Upper lobe of right lung (tissue), 1 donor: ENCODE measurements around the gene CEP104. TPM values are rescaled to one million over a fixed set of nuclear protein-coding genes. Genes with fewer than 3 reads are reported as not detected.

Experiments used
- ATAC-seq: fragments of 200-7000 bp; cut with Tn5 transposase; one replicate; pipeline ENCODE4 v1.9.1; 2020; ENCODE audit warnings: mild to moderate bottlenecking, moderate library complexity
- DNase-seq: peaks from one replicate; pipeline ENCODE4 v3.0.0-alpha.2; 2020
- H3K27ac ChIP-seq: fragments of 200-600 bp; one replicate; pipeline ENCODE4 v1.8.0; 2022
- H3K27me3 ChIP-seq: fragments of 200-600 bp; one replicate; pipeline ENCODE4 v1.8.0; 2022; ENCODE audit warnings: mild to moderate bottlenecking
- H3K36me3 ChIP-seq: fragments of 200-600 bp; one replicate; pipeline ENCODE4 v1.8.0; 2022
- H3K4me1 ChIP-seq: fragments of 200-600 bp; one replicate; pipeline ENCODE4 v1.8.0; 2022
- H3K4me3 ChIP-seq: fragments of 200-600 bp; one replicate; pipeline ENCODE4 v1.8.0; 2022; ENCODE audit warnings: mild to moderate bottlenecking
- H3K9me3 ChIP-seq: fragments of 200-600 bp; one replicate; pipeline ENCODE4 v1.8.0; 2022
- intact Hi-C: fragments of 100-400 bp; cut with DNase I; formaldehyde crosslinking; loops from one replicate; pipeline ENCODE4 v1.11.0; 2022
- total RNA-seq: library from RNA; stranded (reverse); fragmentation: NEBNext Ultra II Directional; extraction: Animal tissue kit (Norgen Biotek cat#: 25700); gene quantifications from one replicate; pipeline ENCODE4 v1.2.1, GENCODE V29; 2021
- TF ChIP-seq, protein P1 (sequence below): fragments of 200-600 bp; IDR thresholded peaks from one replicate; pipeline ENCODE4 v1.8.0; 2022; ENCODE audit warnings: antibody characterized with exemption
- donor health status: DM: no; HTN: yes; CAD: no; lungs with severe emphysema.

The CEP104 gene
- total RNA-seq, 1 donor from 2014 or later = 61.0 TPM

DNA sequence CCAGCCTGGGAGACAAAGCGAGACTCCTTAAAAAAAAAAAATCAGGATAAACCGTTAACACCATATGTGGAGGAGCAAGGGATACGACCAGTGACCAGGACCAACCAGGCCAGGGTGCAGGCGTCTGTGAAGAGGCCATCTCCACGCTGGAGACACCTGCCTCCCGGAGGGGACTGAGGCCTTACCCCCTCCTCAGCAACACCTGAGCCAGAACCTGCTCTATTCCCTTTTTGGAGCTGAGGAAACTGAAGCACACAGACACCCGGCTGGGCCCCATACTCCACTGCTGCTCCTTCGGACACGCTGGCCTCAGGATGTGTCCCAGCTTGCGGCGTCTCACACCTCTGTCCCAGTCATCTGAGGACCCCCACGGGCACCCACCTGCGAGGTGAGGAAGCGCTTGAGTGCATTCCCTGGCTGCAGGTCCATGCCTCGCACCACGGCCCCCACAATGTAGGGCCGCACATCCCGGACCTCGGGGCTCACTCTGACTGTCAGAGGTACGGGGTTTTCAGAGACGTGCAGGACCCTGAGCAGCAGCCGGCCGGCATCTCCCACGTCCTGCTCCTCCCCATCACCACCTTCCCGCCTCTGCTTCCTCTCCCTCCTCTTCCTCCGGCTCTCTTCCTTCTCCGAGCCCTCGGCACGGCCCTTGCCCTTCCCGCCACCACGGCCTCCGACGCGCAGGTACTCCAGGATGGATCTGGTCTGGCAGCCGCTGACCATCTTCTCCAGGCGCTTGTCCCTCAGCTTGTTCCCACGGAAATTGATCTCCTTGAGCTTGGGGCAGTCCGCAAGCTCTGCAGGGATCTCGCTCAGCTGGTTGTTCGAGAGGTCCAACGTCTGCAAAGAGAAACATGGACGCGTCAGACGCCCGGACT is 70.3 kb downstream of the CEP104 start:
- H3K36me3 ChIP-seq = peaks cover 60% of the 10 kb centered on the region
- TF ChIP-seq, protein P1, sequence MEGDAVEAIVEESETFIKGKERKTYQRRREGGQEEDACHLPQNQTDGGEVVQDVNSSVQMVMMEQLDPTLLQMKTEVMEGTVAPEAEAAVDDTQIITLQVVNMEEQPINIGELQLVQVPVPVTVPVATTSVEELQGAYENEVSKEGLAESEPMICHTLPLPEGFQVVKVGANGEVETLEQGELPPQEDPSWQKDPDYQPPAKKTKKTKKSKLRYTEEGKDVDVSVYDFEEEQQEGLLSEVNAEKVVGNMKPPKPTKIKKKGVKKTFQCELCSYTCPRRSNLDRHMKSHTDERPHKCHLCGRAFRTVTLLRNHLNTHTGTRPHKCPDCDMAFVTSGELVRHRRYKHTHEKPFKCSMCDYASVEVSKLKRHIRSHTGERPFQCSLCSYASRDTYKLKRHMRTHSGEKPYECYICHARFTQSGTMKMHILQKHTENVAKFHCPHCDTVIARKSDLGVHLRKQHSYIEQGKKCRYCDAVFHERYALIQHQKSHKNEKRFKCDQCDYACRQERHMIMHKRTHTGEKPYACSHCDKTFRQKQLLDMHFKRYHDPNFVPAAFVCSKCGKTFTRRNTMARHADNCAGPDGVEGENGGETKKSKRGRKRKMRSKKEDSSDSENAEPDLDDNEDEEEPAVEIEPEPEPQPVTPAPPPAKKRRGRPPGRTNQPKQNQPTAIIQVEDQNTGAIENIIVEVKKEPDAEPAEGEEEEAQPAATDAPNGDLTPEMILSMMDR = no peak
- H3K27me3 ChIP-seq = no peaks in the 10 kb centered on the region
- no peak for ATAC-seq
- intact Hi-C loops = no loop called here
- H3K4me3 ChIP-seq = no peak overlapping the region
- no peak overlapping the region for H3K27ac ChIP-seq
- no peak for DNase-seq
- no peaks in the 10 kb centered on the region for H3K4me1 ChIP-seq
- H3K9me3 ChIP-seq = no peaks in the 10 kb centered on the region

- no peaks in the 10 kb centered on the region for H3K4me1 ChIP-seq
- no peaks in the 10 kb centered on the region for H3K27me3 ChIP-seq
- intact Hi-C loops = no loop called here
- H3K4me3 ChIP-seq = no peak overlapping the region
- DNase-seq (no peak), ATAC-seq (no peak)
- no peaks in the 10 kb centered on the region for H3K9me3 ChIP-seq
- peaks cover 71% of the 10 kb centered on the region for H3K36me3 ChIP-seq
- TF ChIP-seq, protein P1 = no peak
- no peak overlapping the region for H3K27ac ChIP-seq
Observed at GRCh38 chr1:3785456-3786157, 71.4 kb downstream of the CEP104 start.

GRCh38 chr1:3785045-3785444 is 72.0 kb downstream of the CEP104 start:
- ATAC-seq (no peak), DNase-seq (no peak)
- Histone ChIP-seq H3K4me1 (no peaks in the 10 kb centered on the region), H3K4me3 (no peak overlapping the region), H3K27ac (no peak overlapping the region), H3K9me3 (no peaks in the 10 kb centered on the region), H3K36me3 (peaks cover 77% of the 10 kb centered on the region), H3K27me3 (no peaks in the 10 kb centered on the region)
- TF ChIP-seq, protein P1 = no peak
- intact Hi-C loops = no loop called here

DNA sequence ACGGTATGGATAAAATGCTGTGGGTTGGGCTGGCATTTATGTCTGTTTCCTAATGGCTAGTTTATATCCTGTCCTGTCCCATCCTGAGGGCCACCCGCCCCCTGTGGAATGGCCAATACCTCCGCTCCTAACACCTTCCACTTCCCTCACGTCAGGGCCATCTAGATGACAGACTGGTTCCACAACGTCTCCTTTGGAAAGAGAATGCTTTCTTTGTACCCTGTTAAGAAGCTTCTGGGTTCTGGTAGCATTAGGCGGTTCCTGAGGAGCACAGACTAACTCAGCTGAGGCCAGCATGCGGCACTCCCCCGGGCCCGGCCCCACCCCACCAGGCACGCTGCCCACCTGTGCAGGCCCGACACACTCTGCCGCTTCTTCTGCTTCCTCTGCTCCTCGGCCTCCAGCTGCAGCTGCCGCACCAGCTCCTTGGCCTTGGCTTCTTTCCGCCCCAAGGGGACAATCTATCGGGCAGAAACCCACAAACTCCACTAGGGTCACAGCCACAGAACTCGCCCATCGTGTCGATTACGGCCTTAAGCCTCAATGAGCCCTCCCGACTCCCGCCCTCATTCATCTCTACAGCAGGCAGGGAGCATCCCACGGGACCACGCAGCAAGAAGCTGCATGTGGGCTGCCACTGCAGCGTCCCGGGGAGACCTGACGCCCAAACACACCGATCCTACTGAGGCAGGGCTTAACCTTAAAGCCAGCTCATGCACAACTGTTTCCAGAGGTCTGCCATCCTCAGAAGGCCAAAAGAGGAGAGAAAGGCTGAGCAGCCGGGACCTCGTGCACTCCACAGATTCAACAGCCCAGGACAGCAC is 73.1 kb downstream of the CEP104 start:
- Histone ChIP-seq H3K4me1 (no peaks in the 10 kb centered on the region), H3K27ac (no peak overlapping the region), H3K9me3 (no peaks in the 10 kb centered on the region), H3K4me3 (no peak overlapping the region), H3K36me3 (peaks cover 89% of the 10 kb centered on the region), H3K27me3 (no peaks in the 10 kb centered on the region)
- ATAC-seq (no peak), DNase-seq (no peak)
- intact Hi-C loops = no loop called here
- TF ChIP-seq, protein P1 = no peak

DNA sequence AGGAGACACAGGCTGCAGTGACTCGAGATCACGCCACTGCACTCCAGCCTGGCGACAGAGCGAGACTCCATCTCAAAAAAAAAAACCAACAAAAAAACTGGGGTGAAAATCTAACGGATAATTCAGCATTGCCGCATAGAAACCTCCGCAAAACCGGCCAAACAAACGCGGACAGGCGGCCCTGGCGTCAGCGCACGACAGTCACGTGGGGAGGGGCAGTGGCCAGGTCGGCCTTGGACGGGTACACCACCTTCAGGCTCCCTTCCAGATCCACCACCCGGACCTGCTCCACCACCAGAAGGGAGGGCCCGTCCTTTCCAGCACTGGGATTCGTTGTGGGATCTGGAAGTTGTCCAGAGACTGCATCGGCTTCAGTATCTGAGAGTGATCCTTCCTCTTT is 76.1 kb downstream of the CEP104 start:
- DNase-seq (no peak), ATAC-seq (no peak)
- peaks cover 3% of the 10 kb centered on the region for H3K4me1 ChIP-seq
- TF ChIP-seq, protein P1 = no peak
- H3K27ac ChIP-seq = no peak overlapping the region
- no peaks in the 10 kb centered on the region for H3K27me3 ChIP-seq
- H3K4me3 ChIP-seq = no peak overlapping the region
- no peaks in the 10 kb centered on the region for H3K9me3 ChIP-seq
- H3K36me3 ChIP-seq = peaks cover 71% of the 10 kb centered on the region
- intact Hi-C loops = no loop called here
